ENCODE measurements around the gene PADI3. TPM values are rescaled to one million over a fixed set of nuclear protein-coding genes. Genes with fewer than 3 reads are reported as not detected.

PADI3 gene, protein sequence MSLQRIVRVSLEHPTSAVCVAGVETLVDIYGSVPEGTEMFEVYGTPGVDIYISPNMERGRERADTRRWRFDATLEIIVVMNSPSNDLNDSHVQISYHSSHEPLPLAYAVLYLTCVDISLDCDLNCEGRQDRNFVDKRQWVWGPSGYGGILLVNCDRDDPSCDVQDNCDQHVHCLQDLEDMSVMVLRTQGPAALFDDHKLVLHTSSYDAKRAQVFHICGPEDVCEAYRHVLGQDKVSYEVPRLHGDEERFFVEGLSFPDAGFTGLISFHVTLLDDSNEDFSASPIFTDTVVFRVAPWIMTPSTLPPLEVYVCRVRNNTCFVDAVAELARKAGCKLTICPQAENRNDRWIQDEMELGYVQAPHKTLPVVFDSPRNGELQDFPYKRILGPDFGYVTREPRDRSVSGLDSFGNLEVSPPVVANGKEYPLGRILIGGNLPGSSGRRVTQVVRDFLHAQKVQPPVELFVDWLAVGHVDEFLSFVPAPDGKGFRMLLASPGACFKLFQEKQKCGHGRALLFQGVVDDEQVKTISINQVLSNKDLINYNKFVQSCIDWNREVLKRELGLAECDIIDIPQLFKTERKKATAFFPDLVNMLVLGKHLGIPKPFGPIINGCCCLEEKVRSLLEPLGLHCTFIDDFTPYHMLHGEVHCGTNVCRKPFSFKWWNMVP
- total RNA-seq (not detected), polyA plus RNA-seq (under 1 TPM in 1 of 2 donors, not detected in 1; 0.13 TPM)
- long read RNA-seq, donor 1: 0 reads
- long read RNA-seq, donor 2: 0 reads
- long read RNA-seq, donor 3: 0 reads
- long read RNA-seq, donor 4: 0 reads
- long read RNA-seq, donor 5: 0 reads

- Histone ChIP-seq H3K4me1 (ENCODE audit: control insufficient read depth in 5 of 5, insufficient read depth in 5 of 5, low read length in 5 of 5) (no peaks in the 10 kb centered on the region), H3K9ac (ENCODE audit: insufficient read depth in 1 of 2, low read length in 2 of 2) (no peak within 1 kb of the TSS), H3K27me3 (ENCODE audit: control insufficient read depth in 3 of 3, insufficient read depth in 3 of 3, low read length in 2 of 3) (no peaks in the 10 kb centered on the region), H3K27ac (ENCODE audit: low read depth in 1 of 2, low read length in 1 of 2) (no peak within 1 kb of the TSS), H3K4me3 (no peak within 1 kb of the TSS), H3K9me3 (ENCODE audit: control insufficient read depth in 4 of 4, insufficient read depth in 3 of 4, low read length in 3 of 4) (no peaks in the 10 kb centered on the region), H3K36me3 (ENCODE audit: control insufficient read depth in 4 of 4, insufficient read depth in 4 of 4, low read length in 4 of 4) (no peaks in the 10 kb centered on the region)
- DNase-seq (no peak), ATAC-seq (ENCODE audit: insufficient read depth, low FRiP score) (no peak)
- TF ChIP-seq CTCF (IDR thresholded peaks at IDR 0.05; ENCODE audit: control extremely low read depth, extremely low read depth): no peak
- 73 to 76% methylated on average over 9 of the region's 9 CpGs for WGBS, 2 donors
Observed at GRCh38 chr1:17248781-17249180, at the start of gene PADI3. PADI3 (plus strand) TSS chr1:17249098; CDS start chr1:17249138, 40 bp downstream.

DNA sequence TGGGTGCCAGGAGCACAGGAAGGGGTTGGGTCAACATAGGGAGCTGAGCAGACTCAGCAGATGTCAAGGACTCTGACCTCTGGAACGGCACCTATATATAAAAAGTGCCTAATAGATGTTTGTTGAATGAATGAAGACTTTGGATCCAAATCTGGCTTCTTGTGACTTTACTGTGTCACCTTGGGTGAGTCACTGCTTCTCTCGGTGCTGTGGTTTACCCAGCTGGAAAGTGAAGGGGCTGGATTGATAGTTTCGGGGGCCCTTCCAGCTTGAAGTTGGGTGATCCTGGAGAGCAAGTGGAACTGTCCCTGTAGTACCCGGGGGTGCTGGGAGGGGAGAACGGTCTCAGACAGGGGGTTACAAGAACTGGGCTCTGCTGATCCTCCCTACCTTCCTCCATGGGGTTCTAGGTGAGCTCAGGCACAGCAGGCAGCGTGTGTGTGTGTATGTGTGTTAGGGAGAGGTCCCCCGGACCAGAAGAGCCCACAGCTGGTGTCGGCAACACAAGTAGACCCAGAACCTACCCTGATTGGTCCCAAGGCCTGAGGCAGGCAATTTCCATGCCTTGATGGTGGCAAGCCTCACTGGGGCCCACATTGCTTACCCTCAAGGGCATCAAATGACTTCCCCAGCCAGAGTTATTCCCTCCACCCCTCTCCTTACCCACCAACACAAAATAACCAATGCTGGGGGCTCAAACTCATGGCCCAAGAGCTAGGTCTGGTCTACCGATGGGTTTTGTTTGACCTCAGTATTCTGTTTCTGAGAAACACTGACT lies 49.4 kb upstream of the PADI3 start:
- no peak overlapping the region for H3K4me3 ChIP-seq
- H3K27me3 ChIP-seq (ENCODE audit: control insufficient read depth in 3 of 3, insufficient read depth in 3 of 3, low read length in 2 of 3): no peaks in the 10 kb centered on the region
- H3K9me3 ChIP-seq (ENCODE audit: control insufficient read depth in 4 of 4, insufficient read depth in 3 of 4, low read length in 3 of 4): no peaks in the 10 kb centered on the region
- TF ChIP-seq CTCF (IDR thresholded peaks at IDR 0.05; ENCODE audit: control extremely low read depth, extremely low read depth): no peak
- 85 to 92% methylated on average over 9 of the region's 9 CpGs for WGBS, 2 donors
- no peak overlapping the region for H3K9ac ChIP-seq (ENCODE audit: insufficient read depth in 1 of 2, low read length in 2 of 2)
- DNase-seq (no peak), ATAC-seq (ENCODE audit: insufficient read depth, low FRiP score) (no peak)
- no peaks in the 10 kb centered on the region for H3K36me3 ChIP-seq (ENCODE audit: control insufficient read depth in 4 of 4, insufficient read depth in 4 of 4, low read length in 4 of 4)
- H3K4me1 ChIP-seq (ENCODE audit: control insufficient read depth in 5 of 5, insufficient read depth in 5 of 5, low read length in 5 of 5): no peaks in the 10 kb centered on the region
- no peak overlapping the region for H3K27ac ChIP-seq (ENCODE audit: low read depth in 1 of 2, low read length in 1 of 2)

DNA sequence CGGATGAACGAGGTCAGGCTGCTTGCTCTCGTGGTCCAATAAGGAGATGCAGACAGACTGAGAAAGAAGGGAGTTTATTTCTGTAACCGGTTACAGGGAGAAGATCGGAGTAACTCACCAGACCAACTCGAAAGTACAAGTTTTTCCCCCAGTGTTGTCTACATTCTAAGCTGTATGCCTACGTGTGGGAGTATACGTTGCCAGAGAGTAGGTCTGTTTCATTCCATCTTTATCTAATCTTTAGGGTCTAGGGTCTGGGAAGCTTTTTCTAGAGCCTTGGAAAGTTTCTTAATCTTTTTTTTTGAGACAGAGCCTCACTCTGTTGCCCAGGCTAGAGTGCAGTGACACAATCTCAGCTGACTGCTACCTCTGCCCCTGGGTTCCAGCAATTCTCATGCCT lies 48.7 kb upstream of the PADI3 start:
- DNase-seq (peak in 2 of 3 donors; percentile 8 to 14), ATAC-seq (ENCODE audit: insufficient read depth, low FRiP score) (no peak)
- Histone ChIP-seq H3K4me3 (no peak overlapping the region), H3K36me3 (ENCODE audit: control insufficient read depth in 4 of 4, insufficient read depth in 4 of 4, low read length in 4 of 4) (no peaks in the 10 kb centered on the region), H3K9me3 (ENCODE audit: control insufficient read depth in 4 of 4, insufficient read depth in 3 of 4, low read length in 3 of 4) (no peaks in the 10 kb centered on the region), H3K27me3 (ENCODE audit: control insufficient read depth in 3 of 3, insufficient read depth in 3 of 3, low read length in 2 of 3) (no peaks in the 10 kb centered on the region), H3K27ac (ENCODE audit: low read depth in 1 of 2, low read length in 1 of 2) (no peak overlapping the region), H3K9ac (ENCODE audit: insufficient read depth in 1 of 2, low read length in 2 of 2) (no peak overlapping the region), H3K4me1 (ENCODE audit: control insufficient read depth in 5 of 5, insufficient read depth in 5 of 5, low read length in 5 of 5) (no peaks in the 10 kb centered on the region)
- WGBS, 2 donors: 57 to 77% methylated on average over 8 of the region's 8 CpGs
- TF ChIP-seq CTCF (IDR thresholded peaks at IDR 0.05; ENCODE audit: control extremely low read depth, extremely low read depth): no peak

Data from lung (tissue), 16 donors.